ENCODE data around the gene ZIC1.

DNA sequence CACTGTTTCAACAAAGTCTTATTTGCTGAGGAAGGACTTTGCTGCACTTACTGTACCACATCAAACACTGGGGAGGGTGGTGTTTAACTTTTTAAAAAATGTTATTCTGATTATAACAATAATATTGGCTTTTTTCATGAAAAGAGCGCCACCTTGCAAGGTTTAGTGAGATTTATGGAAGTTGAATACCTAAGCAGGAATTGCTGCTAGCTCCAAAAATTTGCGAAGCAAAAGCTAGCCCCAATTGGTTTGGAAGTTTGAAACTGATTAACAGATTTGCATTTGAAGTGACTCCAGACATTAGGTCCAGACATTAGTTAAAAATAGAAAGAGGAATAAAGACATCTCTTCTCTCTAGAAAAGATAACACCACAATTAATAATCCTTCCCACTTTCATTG is 6.7 kb downstream of the ZIC1 start:
- TF ChIP-seq, protein P1, sequence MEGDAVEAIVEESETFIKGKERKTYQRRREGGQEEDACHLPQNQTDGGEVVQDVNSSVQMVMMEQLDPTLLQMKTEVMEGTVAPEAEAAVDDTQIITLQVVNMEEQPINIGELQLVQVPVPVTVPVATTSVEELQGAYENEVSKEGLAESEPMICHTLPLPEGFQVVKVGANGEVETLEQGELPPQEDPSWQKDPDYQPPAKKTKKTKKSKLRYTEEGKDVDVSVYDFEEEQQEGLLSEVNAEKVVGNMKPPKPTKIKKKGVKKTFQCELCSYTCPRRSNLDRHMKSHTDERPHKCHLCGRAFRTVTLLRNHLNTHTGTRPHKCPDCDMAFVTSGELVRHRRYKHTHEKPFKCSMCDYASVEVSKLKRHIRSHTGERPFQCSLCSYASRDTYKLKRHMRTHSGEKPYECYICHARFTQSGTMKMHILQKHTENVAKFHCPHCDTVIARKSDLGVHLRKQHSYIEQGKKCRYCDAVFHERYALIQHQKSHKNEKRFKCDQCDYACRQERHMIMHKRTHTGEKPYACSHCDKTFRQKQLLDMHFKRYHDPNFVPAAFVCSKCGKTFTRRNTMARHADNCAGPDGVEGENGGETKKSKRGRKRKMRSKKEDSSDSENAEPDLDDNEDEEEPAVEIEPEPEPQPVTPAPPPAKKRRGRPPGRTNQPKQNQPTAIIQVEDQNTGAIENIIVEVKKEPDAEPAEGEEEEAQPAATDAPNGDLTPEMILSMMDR (IDR thresholded peaks at IDR 0.05) = no peak
- no peak for TF ChIP-seq EP300 (IDR thresholded peaks at IDR 0.05)

All from tibial nerve (tissue), 4 donors.